Caco-2 (cell line): ENCODE measurements around the gene STAU1. TPM values are rescaled to one million over a fixed set of nuclear protein-coding genes. Genes with fewer than 3 reads are reported as not detected.

Experiments used
- BruUV-seq: library from RNA; stranded (reverse); fragments of 400-500 nt; replicated peaks from 2 replicates; lab custom pipeline; 2021; lab: Mats Ljungman, UMichigan
- CTCF ChIA-PET: fragments of 300-600 bp; sonication (Branson Sonifier 250); formaldehyde crosslinking; loops from one replicate; lab custom pipeline; 2022; ENCODE audit warnings: antibody characterized with exemption; lab: Charles Lee
- POLR2A ChIA-PET: fragments of 300-600 bp; sonication (Branson Sonifier 250); formaldehyde crosslinking; loops from one replicate; lab custom pipeline; 2022; ENCODE audit warnings: antibody characterized with exemption; lab: Charles Lee
- DNase-seq, 2 experiments: peaks; one replicate each; pipeline versions ENCODE4 v3.0.0 to v3.0.0-alpha.2; 2020 to 2022
- H3K27me3 ChIP-seq: replicated peaks from 2 replicates; pipeline ENCODE4 v1.6.0; 2011; ENCODE audit warnings: low read length; ENCODE audit not compliant: control insufficient read depth, insufficient read depth
- H3K36me3 ChIP-seq: 2 replicates; pipeline ENCODE4 v1.5.1; 2011; ENCODE audit warnings: low read length; ENCODE audit not compliant: control insufficient read depth, insufficient read depth
- H3K4me1 ChIP-seq: fragments of 250-450 bp; sonication (Bioruptor Pico); 2 replicates; pipeline ENCODE4 v1.5.1; 2020; ENCODE audit warnings: mild to moderate bottlenecking
- H3K4me3 ChIP-seq: 2 replicates; pipeline ENCODE4 v1.5.1; 2011; ENCODE audit warnings: low read depth, mild to moderate bottlenecking, control low read depth, low read length
- H3K9me3 ChIP-seq: fragments of 250-450 bp; sonication (Bioruptor Pico); 2 replicates; pipeline ENCODE4 v1.5.1; 2020; ENCODE audit warnings: mild to moderate bottlenecking, moderate library complexity
- H3K27ac Mint-ChIP-seq: one replicate; pipeline ENCODE4 v1.8.0; 2022; ENCODE audit warnings: mixed read lengths; ENCODE audit not compliant: unreplicated experiment
- H3K27me3 Mint-ChIP-seq: one replicate; pipeline ENCODE4 v1.8.0; 2022; ENCODE audit warnings: mixed read lengths; ENCODE audit not compliant: insufficient read depth, unreplicated experiment
- H3K36me3 Mint-ChIP-seq: one replicate; pipeline ENCODE4 v1.8.0; 2022; ENCODE audit warnings: mild to moderate bottlenecking, mixed read lengths; ENCODE audit not compliant: insufficient read depth, unreplicated experiment
- H3K4me1 Mint-ChIP-seq: one replicate; pipeline ENCODE4 v1.8.0; 2022; ENCODE audit warnings: low read depth, mixed read lengths; ENCODE audit not compliant: unreplicated experiment
- H3K4me3 Mint-ChIP-seq: one replicate; pipeline ENCODE4 v1.8.0; 2022; ENCODE audit warnings: mild to moderate bottlenecking, moderate library complexity, mixed read lengths; ENCODE audit not compliant: unreplicated experiment
- H3K9me3 Mint-ChIP-seq: one replicate; pipeline ENCODE4 v1.8.0; 2022; ENCODE audit warnings: mixed read lengths; ENCODE audit not compliant: unreplicated experiment
- intact Hi-C: fragments of 100-400 bp; cut with micrococcal nuclease; formaldehyde crosslinking; loops from one replicate; pipeline ENCODE4 v1.10.0; 2022; ENCODE audit not compliant: unreplicated experiment
- total RNA-seq: library from RNA; stranded (reverse); gene quantifications from 2 replicates; pipeline ENCODE4 v1.2.3, GENCODE V29; 2022
- TF ChIP-seq, protein P1 (sequence below), 2 experiments: fragments of 200-600 bp in 1 of 2; IDR thresholded peaks; 1 replicate in 1 of 2; 2 replicates in 1 of 2; pipeline versions ENCODE4 v1.5.1 to v1.8.0; 2011 to 2022; ENCODE audit warnings: antibody characterized with exemption in 1 of 2, control low read depth in 1 of 2, inconsistent platforms in 1 of 2, low read depth in 1 of 2, low read length in 1 of 2, mild to moderate bottlenecking in 1 of 2, moderate library complexity in 1 of 2; ENCODE audit not compliant: insufficient read depth in 1 of 2, severe bottlenecking in 1 of 2, unreplicated experiment in 1 of 2

The STAU1 gene
- total RNA-seq, 1 experiment from 2014 or later = 201 TPM

DNA sequence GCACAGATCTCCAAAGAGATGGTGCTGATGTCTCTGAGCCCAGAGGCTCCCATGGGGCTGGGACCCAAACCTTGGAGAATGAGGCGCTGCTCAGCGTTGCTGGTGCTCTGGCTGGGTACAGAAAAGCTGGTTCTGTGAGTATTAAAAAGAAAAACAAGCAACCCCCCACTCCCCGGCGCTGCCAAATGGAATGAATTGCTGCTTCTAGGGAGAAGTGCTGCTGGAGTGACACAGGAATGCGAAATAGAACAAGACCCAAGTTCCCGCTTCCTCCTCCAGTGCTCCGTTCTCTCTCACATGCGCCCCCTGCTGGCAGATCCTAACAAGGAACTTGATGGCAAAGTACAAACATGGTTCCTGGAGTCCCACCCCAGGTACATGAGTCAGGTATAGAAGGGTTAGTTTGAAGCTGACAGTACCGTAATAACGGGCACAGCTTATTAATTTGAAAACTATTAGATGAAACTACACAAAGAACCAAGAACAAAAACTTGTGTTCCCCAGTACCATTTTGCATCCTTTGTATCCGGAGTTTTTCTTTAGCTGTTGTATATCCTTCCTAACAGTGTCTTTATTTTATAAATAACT, 29.0 kb upstream of the STAU1 start:
- ChIA-PET CTCF (interaction anchor here (0.6 to 4.1 kb wide), 19 partner anchors 9 to 84 kb away, joined by 3 to 85 read pairs (median 4); no protein-coding TSS in a partner anchor), POLR2A (interaction anchor here (1.1 kb wide), 1 partner anchor 84 kb away, joined by 7 read pairs; no protein-coding TSS in a partner anchor)
- Mint-ChIP-seq H3K36me3 (peaks cover 37% of the 10 kb centered on the region), H3K4me1 (peaks cover 16% of the 10 kb centered on the region), H3K4me3 (peak overlapping the region; percentile 19), H3K27ac (no peak overlapping the region), H3K27me3 (no peaks in the 10 kb centered on the region), H3K9me3 (no peaks in the 10 kb centered on the region)
- Histone ChIP-seq H3K4me3 (no peak overlapping the region), H3K9me3 (no peaks in the 10 kb centered on the region), H3K27me3 (no peaks in the 10 kb centered on the region), H3K4me1 (peaks cover 13% of the 10 kb centered on the region), H3K36me3 (peaks cover 5% of the 10 kb centered on the region)
- TF ChIP-seq, protein P1, sequence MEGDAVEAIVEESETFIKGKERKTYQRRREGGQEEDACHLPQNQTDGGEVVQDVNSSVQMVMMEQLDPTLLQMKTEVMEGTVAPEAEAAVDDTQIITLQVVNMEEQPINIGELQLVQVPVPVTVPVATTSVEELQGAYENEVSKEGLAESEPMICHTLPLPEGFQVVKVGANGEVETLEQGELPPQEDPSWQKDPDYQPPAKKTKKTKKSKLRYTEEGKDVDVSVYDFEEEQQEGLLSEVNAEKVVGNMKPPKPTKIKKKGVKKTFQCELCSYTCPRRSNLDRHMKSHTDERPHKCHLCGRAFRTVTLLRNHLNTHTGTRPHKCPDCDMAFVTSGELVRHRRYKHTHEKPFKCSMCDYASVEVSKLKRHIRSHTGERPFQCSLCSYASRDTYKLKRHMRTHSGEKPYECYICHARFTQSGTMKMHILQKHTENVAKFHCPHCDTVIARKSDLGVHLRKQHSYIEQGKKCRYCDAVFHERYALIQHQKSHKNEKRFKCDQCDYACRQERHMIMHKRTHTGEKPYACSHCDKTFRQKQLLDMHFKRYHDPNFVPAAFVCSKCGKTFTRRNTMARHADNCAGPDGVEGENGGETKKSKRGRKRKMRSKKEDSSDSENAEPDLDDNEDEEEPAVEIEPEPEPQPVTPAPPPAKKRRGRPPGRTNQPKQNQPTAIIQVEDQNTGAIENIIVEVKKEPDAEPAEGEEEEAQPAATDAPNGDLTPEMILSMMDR (IDR thresholded peaks at IDR 0.05; ENCODE audit: insufficient read depth in 1 of 2, low read depth in 1 of 2, low read length in 1 of 2, severe bottlenecking in 1 of 2, unreplicated experiment in 1 of 2) = peak; percentile 99
- peak; percentile 98 to 99 for DNase-seq
- no TSS peak for BruUV-seq
- intact Hi-C loops = loop anchor here (1.0 kb wide), 2 partner anchors 29 to 84 kb away; partner anchors contain the start of gene STAU1

DNA sequence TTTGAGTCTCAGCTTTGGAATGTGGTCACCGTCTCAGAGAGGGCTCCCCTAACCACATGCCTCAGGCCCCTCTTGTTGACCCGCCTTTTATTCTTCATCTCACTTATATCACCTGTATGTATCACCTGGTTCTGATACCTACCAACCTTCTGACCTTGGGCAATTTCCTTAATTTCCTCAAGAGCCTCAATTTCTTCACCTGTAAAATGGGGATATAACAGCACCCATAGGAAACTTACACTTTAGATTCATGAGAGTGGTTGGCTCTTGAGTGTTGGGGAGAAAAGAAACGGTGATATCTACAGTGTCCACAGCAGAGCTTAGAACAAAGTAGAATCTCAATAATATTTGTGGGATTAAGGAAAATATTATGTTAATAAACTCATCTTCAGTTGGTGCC, 27.1 kb upstream of the STAU1 start:
- TF ChIP-seq, protein P1 (IDR thresholded peaks at IDR 0.05; ENCODE audit: insufficient read depth in 1 of 2, low read depth in 1 of 2, low read length in 1 of 2, severe bottlenecking in 1 of 2, unreplicated experiment in 1 of 2) = no peak
- no peaks in the 10 kb centered on the region for H3K36me3 ChIP-seq
- peaks cover 9% of the 10 kb centered on the region for H3K4me1 ChIP-seq
- H3K4me3 ChIP-seq = no peak overlapping the region
- ChIA-PET CTCF (no interaction called here), POLR2A (no interaction called here)
- intact Hi-C loops = no loop called here
- peaks cover 15% of the 10 kb centered on the region for H3K9me3 ChIP-seq
- no peaks in the 10 kb centered on the region for H3K27me3 ChIP-seq
- Mint-ChIP-seq H3K36me3 (peaks cover 22% of the 10 kb centered on the region), H3K27me3 (no peaks in the 10 kb centered on the region), H3K4me1 (peaks cover 9% of the 10 kb centered on the region), H3K9me3 (peaks cover 12% of the 10 kb centered on the region), H3K4me3 (no peak overlapping the region), H3K27ac (no peak overlapping the region)
- no peak for DNase-seq
- no TSS peak for BruUV-seq

DNA sequence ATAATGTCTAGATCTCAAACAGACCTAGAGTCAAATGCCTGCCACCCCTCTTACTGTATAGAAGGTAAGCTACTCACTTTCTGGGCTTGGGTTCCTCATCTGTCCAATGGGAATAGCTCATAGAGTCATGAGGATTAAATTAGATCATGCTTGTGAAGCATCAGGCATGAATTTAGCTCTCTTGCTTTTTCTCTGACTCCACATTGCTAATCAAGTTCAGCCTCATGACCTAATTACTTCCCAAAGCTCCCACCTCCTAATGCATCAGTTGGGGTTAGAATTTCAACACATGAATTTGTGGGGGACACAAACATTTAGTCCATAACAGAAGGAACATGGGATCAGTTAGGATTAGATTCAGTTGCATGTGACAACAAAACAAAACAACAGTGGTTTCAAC, 26.4 kb upstream of the STAU1 start:
- ChIA-PET POLR2A (no interaction called here), CTCF (no interaction called here)
- Histone ChIP-seq H3K4me1 (peaks cover 7% of the 10 kb centered on the region), H3K4me3 (no peak overlapping the region), H3K27me3 (no peaks in the 10 kb centered on the region), H3K36me3 (no peaks in the 10 kb centered on the region), H3K9me3 (peaks cover 22% of the 10 kb centered on the region)
- Mint-ChIP-seq H3K27ac (no peak overlapping the region), H3K36me3 (peaks cover 15% of the 10 kb centered on the region), H3K27me3 (no peaks in the 10 kb centered on the region), H3K4me3 (no peak overlapping the region), H3K9me3 (peaks cover 18% of the 10 kb centered on the region), H3K4me1 (peaks cover 4% of the 10 kb centered on the region)
- TF ChIP-seq, protein P1 (IDR thresholded peaks at IDR 0.05; ENCODE audit: insufficient read depth in 1 of 2, low read depth in 1 of 2, low read length in 1 of 2, severe bottlenecking in 1 of 2, unreplicated experiment in 1 of 2) = no peak
- intact Hi-C loops = no loop called here
- no TSS peak for BruUV-seq
- no peak for DNase-seq
